Measurements from ENCODE around the gene GJA10.
A peak's percentile ranks its signal among the peaks of the same experiment; 100 is the strongest.

Gene GJA10

DNA sequence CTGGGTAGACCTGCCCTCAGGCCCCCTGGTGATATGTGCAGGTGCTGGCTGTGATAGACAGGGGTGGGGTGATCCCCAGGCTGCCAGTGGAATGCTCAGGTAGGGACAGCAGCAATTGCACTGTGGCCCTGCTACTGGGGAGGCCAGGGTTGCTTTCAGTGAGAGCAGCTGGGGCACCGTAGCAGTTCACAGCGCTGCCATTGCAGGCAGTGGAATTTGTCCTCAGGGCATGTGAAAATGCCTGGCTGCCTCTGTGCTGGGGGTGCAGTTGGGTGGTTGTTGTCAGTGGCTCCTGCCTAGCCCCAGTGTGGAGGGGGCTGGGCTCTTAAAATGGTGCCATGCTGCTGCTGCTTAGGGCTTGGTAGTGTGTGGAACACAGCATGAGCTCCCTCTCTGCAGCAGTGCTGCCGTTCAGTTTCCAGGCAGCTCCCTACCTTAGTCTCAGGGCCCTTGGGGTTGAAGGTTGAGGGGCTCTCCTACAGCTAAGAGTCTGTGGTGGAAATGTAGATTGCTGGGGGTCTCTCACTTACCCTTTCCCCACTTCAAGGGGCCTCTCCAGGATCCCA lies 23.6 kb downstream of the GJA10 start:
- DNase-seq: no peak

DNA sequence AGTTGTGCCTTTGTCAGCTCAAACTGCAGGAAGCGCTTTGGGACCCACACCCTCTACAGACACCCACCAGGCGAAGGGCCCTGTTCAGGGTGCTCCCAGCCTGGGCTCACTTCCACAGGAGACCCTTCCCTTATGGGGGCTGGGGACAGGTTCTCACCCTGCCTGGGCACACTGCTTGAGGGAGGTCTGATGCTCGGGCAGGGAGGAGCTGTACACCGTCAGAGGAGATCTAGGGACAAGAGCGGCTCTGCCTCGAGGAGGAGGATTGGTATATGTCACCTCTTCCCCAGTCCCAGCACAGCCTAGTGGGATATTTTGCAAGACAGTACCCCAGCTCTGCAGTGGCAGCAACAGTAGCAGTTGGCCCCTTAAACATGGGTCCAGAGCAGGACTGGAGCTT lies 26.9 kb downstream of the GJA10 start:
- DNase-seq: no peak

DNA sequence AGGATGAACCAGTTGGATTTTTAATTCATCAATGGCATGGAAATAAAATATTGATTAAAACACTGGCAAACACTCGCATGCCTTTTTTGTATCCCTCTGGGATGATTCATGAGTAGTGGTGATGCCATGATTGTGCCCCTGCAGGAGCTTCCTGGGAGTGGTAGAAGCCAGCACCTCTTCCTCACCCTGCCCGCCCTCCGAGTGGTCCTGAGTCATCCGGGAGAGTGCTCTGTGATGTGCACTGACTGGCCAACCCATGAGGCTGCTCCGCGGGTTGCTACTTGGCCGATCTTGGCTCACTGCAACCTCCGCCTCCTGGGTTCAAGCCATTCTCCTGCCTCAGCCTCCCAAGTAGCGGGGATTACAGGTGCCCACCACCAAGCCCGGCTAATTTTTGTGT lies 27.4 kb downstream of the GJA10 start:
- DNase-seq: no peak

DNA sequence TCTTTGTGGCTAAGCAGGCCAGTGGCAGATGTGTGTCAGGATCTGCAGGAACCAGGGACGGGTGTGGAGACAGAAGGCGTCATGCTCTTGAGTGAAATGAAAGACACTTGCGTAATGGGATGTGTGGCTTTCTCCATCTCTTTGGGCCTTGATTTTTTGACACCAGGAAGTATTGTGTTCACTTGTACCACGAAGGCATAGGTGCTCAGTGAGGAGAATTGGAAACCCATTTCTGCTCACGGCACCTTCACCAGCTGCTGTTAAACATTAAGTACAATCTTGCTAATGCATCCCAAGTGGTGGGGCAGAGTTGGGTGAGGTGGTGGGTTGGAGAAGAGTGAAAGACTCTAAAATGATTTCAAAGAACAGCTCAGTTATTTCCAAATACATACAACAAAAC lies 30.0 kb downstream of the GJA10 start:
- DNase-seq: no peak

DNA sequence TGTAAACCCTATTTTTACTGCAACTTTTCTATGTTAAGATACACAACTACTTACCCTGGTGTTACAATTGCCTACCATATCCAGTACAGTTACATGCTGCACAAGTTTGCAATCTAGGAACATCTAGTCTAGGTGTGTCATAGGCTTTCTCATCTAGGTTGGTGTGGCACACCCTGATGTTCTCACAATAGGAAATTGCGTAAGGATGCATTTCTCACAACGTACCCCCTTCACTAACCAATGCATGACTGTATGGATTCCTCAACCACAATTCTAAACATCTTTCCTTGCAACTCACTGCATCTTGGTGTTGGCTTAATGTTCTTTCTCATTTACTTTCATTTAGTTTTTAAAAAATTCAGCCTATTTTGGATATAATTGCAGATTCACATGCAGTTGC lies 31.6 kb downstream of the GJA10 start:
- DNase-seq: no peak

DNA sequence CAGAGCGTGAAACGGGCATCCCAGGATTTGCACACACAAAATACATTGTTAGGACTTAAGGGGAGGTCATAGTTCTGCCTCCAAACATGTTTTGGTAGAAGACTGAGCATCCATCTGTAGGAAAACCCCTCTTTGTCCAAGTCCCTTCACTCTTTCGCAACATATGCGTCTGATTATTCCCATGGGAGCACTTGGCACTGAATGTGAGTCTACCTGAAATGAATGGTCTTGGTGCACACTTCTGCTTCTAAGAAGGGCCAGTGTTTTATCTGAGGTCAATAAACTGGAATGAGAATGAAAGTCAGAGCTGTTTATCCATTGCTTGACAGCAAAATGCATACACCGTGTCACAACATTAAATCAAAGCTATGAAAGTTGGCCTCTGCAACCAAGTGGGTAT lies 33.0 kb downstream of the GJA10 start:
- DNase-seq: no peak

DNA sequence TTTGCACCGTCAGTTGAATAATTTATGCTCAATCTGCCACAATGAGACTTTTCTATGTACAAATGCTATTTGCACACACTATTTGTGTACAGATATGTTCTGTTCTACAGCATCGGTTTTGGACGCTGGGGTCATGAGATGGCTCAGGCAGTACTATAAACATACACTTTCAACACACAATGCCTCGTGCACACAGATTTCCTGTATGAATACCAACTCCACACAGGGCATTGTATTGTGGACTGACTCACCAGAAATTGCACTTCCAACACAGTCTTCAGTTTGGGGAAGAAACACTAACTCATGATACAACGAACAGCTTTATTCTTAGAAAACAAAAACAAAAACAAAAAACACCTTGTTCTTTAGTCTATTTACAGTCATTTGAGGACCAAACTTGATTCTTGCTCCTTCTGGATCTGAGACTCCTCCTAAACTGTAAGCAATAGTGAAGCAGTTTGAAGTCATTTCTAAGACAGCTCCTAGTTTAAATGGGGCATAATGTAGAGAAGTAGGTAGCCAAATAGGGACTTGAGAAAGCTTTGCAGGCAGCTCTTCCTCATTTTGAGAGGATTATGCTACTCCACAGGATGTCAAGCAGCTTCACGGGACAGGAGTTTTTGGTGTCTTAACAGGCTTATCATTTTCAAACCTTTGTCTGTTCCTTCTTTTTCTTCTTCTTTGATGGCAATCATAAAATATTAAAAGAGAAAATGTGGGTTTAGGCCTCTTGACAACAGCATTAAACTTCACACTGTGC lies 33.7 kb downstream of the GJA10 start:
- DNase-seq: no peak

DNA sequence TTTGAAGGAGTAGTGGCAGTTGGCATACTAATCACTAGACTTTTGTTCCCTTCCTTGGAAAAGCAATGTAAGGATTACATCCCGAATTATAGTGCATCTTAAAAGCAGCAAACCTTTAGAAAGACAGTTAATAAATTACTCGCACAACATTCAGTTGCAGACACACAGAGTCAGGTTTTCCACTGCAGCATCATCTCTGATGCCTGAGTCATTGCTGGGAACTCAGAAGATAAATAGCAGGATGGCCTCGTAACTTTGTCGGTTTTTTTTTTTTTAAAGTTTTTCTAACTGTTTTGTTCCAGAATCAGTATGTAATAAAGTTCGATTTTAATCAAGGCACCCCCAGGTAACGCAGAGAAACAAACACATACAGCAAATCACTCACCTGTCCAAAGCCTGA lies 34.3 kb downstream of the GJA10 start:
- no peak for DNase-seq

DNA sequence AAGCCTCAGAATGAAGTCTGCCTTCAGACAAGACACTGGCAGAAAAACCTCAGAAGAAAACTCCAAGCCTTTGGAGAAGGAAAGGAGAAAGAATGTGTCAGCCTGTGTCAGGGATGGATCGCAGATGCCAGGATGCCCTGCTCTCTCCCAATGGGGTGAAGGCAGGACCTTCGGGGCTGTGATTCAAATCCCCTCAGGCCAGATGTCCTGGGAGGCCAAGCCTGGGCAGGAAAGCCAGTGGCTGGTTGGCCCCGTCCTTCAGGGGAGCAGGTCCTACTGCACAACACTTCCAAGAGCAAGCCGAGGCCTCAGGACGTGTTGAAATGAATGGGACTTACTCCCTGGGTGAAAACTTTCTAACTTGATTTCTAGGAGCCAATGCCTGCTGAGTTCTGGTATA lies 36.5 kb downstream of the GJA10 start:
- no peak for DNase-seq

DNA sequence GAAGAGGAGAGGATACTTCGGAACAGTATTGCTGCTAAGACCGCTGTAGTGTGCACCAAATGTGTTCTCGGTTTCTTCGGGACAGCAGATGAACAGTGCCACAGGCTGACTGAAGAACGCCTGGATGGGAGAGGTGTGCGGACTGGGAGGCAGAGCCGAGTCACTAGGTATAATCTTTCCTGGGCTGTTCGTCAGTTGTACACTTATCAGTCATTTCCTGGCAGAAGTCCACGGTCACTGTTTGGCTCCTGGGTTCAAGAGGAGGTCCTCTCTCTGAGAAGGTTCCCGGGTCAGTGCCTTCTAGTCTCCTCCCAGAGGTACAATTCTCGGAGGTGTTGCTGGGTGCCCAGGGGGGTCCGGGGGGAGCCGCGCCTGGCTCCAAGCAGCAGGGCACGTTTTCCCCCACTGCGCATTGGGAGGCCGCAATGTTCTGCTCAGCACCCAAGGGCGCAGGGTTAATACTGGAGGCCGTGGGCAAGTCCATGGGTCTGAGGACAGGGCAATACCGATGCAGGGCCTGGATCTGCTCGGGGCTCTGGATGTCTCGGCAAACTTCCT lies 38.1 kb downstream of the GJA10 start:
- no peak for DNase-seq

DNA sequence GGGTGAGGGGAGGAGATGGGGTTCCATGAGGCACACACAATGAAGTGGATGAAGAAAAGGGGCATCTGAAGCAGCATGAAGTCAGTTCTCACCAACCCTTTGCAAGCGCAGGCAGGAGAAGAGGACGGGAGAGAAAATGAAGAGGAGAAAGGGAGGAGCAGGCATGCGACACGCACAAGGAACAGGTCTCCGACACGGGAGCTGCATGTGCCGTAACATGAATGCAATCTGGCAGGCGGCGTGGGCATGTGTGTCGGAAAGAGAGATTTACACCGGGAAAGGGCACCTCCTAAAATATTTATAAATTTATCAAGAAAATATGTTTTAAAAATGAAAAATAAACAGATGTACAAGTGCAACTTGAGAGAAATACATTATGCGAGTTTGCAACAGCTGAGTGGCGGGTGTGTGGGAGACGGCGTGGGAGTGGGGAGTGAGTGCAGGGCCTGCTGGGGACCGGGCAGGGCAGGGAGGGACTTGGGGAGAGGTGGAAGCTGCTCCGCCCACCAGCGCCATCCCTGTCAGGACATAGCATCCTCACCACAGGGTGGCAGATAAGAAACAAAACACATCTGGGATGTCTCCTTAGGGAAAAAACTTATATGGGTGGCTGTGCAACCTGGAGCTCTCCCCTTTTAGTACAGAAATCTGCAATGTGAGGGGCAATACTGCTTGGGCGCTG lies 40.6 kb downstream of the GJA10 start:
- no peak for DNase-seq

DNA sequence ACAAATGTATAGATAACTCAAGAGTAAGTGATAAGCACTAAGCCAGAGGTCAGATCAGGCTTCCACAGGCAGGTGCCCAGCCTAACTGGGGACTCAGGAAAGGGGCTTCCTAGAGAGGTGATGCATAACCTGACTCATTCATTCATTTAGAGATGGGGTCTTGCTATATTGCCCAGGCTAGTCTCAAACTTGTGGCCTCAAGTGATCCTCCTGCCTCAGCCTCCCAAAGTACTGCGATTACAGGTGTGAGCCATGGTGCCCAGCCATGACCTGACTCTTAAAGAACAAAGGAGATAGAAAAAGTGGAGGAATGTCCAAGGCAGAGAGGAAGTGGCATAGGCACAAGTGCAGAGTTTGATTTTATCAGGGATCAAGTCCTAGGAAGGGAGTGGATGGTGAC lies 41.9 kb downstream of the GJA10 start:
- no peak for DNase-seq

DNA sequence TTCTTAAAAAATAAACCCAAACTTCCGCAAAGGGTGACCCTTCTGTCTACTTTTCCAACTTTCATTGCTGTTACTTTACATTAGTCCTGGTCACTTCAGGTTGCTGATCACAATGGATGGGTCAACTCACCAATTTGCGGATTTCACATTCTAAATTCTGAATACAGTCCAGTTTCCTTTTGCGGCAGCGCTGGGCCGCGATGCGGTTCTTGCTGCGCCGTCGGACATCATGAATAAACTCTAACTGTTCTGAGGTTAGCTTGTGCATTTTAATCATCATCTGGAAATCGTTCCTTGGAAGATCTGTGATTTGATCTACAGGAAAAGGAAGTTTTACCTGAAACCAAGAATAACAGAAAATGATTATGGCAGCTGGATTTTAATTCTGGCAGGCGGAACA lies 43.7 kb downstream of the GJA10 start:
- DNase-seq: no peak

DNA sequence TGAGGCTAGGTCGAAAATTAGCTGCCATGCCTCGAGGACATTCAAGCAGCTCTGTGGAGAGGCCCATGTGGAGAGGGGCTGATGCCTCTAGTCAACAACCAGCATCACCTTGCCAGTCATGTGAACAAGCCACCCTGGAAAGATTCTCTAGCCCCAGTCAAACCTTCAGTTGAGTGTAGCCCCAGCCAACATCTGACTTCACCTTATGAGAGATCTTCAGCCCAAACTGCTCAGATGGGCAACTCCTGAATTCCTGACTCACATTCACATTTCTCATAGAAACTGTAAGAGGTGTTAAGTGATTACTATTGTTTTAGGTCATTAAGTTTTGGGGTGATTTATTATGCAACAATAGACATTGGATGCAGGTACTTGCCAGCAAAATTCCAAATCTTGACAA lies 44.9 kb downstream of the GJA10 start:
- DNase-seq: peak; percentile 25

DNA sequence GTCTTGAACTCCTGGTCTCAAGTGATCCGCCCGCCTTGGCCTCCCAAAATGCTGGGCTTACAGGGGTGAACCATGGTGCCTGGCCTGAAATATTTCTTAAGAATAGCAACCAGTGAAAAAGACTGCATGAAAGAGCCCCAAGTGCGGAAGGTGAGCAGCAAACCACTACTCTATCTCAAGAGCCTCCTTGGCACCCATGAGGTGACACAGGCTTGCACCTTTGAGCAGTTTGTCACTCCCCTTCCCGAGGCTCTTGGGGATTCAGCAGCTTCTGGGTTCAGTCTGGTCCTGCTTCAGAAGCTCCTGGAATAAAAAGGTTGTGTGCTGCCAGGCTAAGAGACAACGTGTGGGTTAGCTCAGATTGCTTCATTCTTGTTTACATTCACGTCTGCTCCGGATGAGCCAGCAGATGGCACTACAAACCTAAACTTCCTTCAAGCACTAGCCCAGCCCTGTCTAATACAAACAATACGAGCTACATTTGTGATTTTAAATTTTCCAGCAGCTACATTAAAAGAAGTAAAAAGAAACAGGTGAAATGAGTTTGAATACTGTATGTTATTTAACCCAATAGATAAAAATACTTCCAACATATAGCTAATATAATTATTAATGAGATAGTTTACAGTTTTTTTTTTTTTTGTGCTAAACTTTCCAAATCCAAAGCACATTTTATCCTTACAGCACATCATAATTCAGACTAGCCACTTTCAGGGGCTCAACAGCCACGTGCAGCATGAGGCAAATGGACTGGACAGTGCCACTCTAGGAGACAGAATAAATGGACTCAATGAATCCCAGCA lies 46.2 kb downstream of the GJA10 start:
- DNase-seq: peak; percentile 61

DNA sequence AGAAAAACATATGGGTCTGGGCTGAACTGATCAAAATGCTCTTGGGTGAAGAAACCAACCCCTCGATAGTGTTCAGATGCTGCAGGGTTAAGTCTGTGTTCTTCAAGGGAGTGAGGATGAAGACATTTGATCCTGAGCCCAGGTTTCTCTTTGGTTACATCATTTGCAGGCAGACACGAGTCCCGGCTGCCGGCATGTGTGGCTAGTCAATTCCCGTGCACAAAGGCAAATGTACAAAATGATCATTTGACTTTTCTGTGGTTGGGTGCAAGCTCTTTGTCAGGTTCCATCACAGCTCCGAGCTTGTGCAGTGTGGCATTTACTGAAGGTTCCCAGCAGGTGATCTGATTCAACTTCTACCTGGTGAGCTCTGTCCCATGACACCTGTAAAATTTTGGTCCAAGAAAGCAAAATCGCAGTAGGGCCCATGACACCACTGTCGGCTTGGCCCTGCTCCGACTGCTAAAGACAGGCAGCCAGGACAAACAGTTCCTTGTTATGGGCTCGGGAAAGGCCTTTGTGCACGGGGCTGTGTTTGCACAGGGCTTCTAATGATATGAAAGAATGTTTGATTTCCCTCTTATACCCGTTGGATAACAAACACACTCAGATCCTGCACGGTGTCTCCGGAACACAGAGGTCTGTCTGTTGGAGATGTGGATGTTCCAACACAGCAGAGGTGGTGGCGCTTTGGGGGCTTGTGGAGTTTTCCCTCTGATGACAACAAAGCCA lies 46.9 kb downstream of the GJA10 start:
- DNase-seq: peak; percentile 24

DNA sequence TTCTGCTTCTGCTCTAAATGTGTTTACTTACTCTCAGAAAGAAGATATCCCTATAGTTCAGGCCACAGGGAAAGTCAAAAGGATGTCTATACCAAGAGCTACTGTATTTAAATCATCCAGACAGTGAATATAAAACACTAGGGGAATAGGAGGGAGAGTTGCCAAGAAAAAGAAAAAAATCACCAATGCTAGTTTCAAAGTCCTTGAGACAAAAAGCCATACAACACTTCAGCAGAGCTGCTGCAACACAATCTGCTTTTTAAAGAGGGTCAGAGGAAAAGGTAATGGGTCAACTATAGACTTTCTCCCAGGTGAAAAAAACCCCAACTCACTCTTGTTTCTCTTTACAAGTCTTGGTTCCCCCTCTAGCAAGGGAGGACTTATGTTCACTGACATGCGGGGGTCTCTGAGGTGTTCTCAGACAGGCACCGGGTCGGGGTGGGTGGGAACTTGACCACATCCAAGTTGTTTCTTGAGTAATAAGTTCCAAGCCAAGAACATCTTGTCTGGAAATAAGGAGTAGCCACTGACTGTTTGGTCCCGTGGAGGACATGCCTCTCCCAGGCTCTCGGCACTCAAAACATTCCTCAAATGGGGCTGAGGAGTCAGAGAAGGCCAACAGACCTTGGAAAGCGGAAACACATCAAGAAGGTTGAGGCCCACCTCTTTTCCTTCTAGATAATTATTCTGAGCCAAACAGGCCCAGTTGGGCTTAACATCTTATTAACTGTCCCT lies 47.7 kb downstream of the GJA10 start:
- peak; percentile 22 for DNase-seq

DNA sequence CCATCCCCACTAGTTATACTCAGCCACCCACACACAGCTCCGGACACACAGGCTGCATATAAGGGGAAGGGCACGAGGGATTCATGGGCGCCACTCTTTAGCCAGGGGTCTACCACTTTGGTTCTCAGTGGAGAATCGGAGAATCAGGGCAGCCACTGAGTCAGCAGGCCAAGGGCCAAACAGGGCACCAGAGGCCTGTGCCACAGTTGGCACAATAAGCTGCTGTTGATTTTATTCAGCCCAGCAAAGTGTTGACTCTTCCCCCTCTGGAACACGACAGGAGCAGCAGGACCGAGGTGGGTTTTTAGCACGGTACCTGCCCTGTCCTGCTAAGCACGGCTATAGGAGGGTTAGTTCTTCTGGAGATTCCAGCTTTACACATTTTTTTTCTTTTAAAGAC lies 48.3 kb downstream of the GJA10 start:
- peak; percentile 22 for DNase-seq

DNA sequence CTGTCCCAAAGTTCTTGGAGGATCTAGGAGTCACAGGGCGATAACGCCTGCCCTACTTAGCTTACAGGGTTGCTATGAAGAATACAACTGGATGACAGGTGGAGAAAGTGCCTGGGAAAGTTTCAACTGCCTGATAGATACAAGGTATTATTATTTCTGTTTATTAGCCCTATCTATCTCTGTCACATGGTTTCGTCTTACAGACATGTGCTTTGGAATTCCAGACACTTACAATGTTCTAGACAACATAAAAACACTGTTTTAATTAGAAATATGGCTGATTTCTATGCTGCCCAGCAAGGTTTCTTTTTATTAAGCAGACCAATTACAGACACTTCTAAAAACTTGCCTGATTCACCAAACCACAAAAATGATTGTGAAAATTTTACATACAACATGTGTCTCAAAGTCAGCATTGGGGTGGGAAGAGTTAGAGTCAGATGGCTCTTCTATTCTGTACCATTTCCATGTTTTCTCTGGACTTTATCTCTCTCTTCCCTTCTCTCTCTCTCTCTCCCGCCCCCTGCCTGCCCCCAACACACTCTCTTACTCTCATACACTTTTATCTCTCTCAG lies 50.0 kb downstream of the GJA10 start:
- DNase-seq: peak; percentile 19

DNA sequence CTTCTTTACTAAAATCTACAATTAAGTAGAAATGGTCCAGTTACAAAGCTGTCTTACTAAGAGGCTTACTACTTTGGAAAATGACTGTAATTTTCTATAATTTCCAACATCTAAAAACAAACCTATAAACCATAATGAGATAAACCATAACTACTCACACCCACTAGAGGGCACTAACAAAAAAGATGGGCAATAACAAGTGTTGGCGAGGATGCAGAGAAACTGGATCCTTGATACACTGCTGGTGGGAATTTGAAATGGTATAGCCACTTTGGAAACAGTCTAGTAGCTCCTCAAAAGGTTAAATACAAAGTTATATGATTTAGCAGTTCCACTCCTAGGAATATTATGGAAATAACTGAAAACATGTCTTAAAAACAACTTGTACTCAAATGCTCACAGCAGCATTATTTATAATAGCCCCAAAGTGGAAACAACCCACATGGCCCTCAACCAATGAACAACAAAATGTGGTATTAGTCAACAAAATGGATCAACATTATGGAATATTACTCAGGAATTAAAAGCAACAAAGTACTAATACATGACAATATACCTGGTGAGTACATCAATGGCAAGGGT lies 50.6 kb downstream of the GJA10 start:
- DNase-seq: no peak

Measured in stimulated activated CD8-positive, alpha-beta memory T cell treated with anti-CD3 and anti-CD28 coated beads, Interleukin-4, amount 100 ng/mL, for 48 hours (primary cell).